B cell (primary cell): ENCODE measurements around the gene NUDT16L1. TPM values are rescaled to one million over a fixed set of nuclear protein-coding genes. Genes with fewer than 3 reads are reported as not detected.

ENCODE experiments used
- ATAC-seq: fragments of 200-7000 bp; cut with Tn5 transposase; one replicate; pipeline ENCODE4 v1.10.0; 2021; ENCODE audit warnings: low read depth, mild to moderate bottlenecking, moderate number of reproducible peaks, moderate library complexity
- CTCF ChIA-PET: fragments of 350-600 bp; sonication (Branson Sonifier 250); formaldehyde crosslinking; loops from one replicate; lab custom pipeline; 2021; ENCODE audit warnings: antibody characterized with exemption, inconsistent platforms; lab: Charles Lee
- POLR2A ChIA-PET: fragments of 350-600 bp; sonication (Branson Sonifier 250); formaldehyde crosslinking; loops from one replicate; lab custom pipeline; 2021; ENCODE audit warnings: antibody characterized with exemption; lab: Charles Lee
- DNase-seq: peaks from one replicate; pipeline ENCODE4 v3.0.0; 2013
- H2AFZ ChIP-seq: 2 replicates; pipeline ENCODE4 v1.6.1; 2012; ENCODE audit warnings: mild to moderate bottlenecking, low read depth, low read length; ENCODE audit not compliant: insufficient read depth, poor library complexity, severe bottlenecking
- H3K27ac ChIP-seq, 2 donors: 1 replicate in 1 of 2; 2 replicates in 1 of 2; pipeline ENCODE4 v1.5.1; 2012 to 2013; ENCODE audit warnings: low read length in 2 of 2, mild to moderate bottlenecking in 2 of 2, moderate library complexity in 1 of 2
- H3K27me3 ChIP-seq, 4 experiments: fragments of 200-600 bp in 1 of 4; sonication (generic) in 1 of 4; replicated peaks in 1 of 4; 1 replicate in 2 of 4; 2 replicates in 2 of 4; pipeline versions ENCODE4 v1.6.1 to v1.7.0; 2013 to 2016; ENCODE audit warnings: low read length in 3 of 4, mild to moderate bottlenecking in 2 of 4, mixed read lengths in 1 of 4, moderate library complexity in 1 of 4; ENCODE audit not compliant: insufficient read depth in 4 of 4, control insufficient read depth in 3 of 4; ENCODE audit errors: control extremely low read depth in 1 of 4
- H3K36me3 ChIP-seq, 2 experiments: replicated peaks in 1 of 2; 1 replicate in 1 of 2; 2 replicates in 1 of 2; pipeline versions ENCODE4 v1.6.1 to v1.7.1; 2013; ENCODE audit warnings: low read length in 1 of 2; ENCODE audit not compliant: insufficient read depth in 2 of 2, control insufficient read depth in 1 of 2; ENCODE audit errors: control extremely low read depth in 1 of 2, extremely low read depth in 1 of 2
- H3K4me1 ChIP-seq, 2 donors: fragments of 200-600 bp in 1 of 2; sonication (generic) in 1 of 2; 1 replicate in 1 of 2; 2 replicates in 1 of 2; pipeline versions ENCODE4 v1.5.1 to v1.6.1; 2013 to 2017; ENCODE audit warnings: low read length in 2 of 2; ENCODE audit not compliant: control insufficient read depth in 2 of 2, insufficient read depth in 2 of 2
- H3K4me2 ChIP-seq: replicated peaks from 2 replicates; pipeline ENCODE3; 2012; ENCODE audit warnings: mild to moderate bottlenecking, low read depth, low read length; ENCODE audit not compliant: poor library complexity, severe bottlenecking
- H3K4me3 ChIP-seq, 5 experiments: fragments of 200-600 bp in 1 of 5; sonication (generic) in 1 of 5; 1 replicate in 3 of 5; 2 replicates in 2 of 5; pipeline versions ENCODE4 v1.5.1 to v1.7.0; 2011 to 2016; ENCODE audit warnings: low read length in 4 of 5, mild to moderate bottlenecking in 4 of 5, low read depth in 2 of 5, control low read depth in 1 of 5, moderate library complexity in 1 of 5; ENCODE audit not compliant: insufficient read depth in 1 of 5; ENCODE audit errors: control extremely low read depth in 1 of 5, extremely low read depth in 1 of 5
- H3K79me2 ChIP-seq: fragments of 200-600 bp; sonication (generic); one replicate; pipeline ENCODE4 v1.6.0; 2016; ENCODE audit warnings: low read length; ENCODE audit not compliant: control insufficient read depth, insufficient read depth
- H3K9ac ChIP-seq: fragments of 200-600 bp; sonication (generic); 2 replicates; pipeline ENCODE4 v1.6.1; 2017; ENCODE audit warnings: mild to moderate bottlenecking, low read length, moderate library complexity
- H3K9me3 ChIP-seq, 3 donors: one replicate each; pipeline versions ENCODE4 v1.6.1 to v1.7.1; 2013; ENCODE audit warnings: low read length in 2 of 3; ENCODE audit not compliant: control insufficient read depth in 2 of 3, insufficient read depth in 1 of 3; ENCODE audit errors: control extremely low read depth in 1 of 3
- H4K20me1 ChIP-seq: 2 replicates; pipeline ENCODE4 v1.6.0; 2012; ENCODE audit warnings: mild to moderate bottlenecking, low read length; ENCODE audit not compliant: insufficient read depth, control insufficient read depth, poor library complexity, severe bottlenecking
- H3K27ac Mint-ChIP-seq: one replicate; pipeline ENCODE4 v1.8.0; 2021; ENCODE audit warnings: mixed read lengths
- H3K27me3 Mint-ChIP-seq: one replicate; pipeline ENCODE4 v1.8.0; 2021; ENCODE audit warnings: mixed read lengths
- H3K4me1 Mint-ChIP-seq: one replicate; pipeline ENCODE4 v1.8.0; 2021; ENCODE audit warnings: mixed read lengths
- H3K4me3 Mint-ChIP-seq: one replicate; pipeline ENCODE4 v1.8.0; 2021; ENCODE audit warnings: mixed read lengths
- H3K9me3 Mint-ChIP-seq: one replicate; pipeline ENCODE4 v1.8.0; 2022; ENCODE audit warnings: mixed read lengths; ENCODE audit not compliant: insufficient read depth
- EZH2 ChIP-seq: IDR thresholded peaks from 2 replicates; pipeline ENCODE4 v1.6.1; 2012; ENCODE audit warnings: borderline replicate concordance, low read depth, mild to moderate bottlenecking, moderate library complexity, low read length; ENCODE audit not compliant: insufficient read depth, poor library complexity, severe bottlenecking
- WGBS: methylation state at CpG from one replicate; pipeline ENCODE4 v1.1.5; 2013; ENCODE audit warnings: missing lambda C conversion rate; ENCODE audit not compliant: insufficient coverage; 5-methylcytosine and 5-hydroxymethylcytosine counted together
- intact Hi-C: fragments of 100-400 bp; cut with micrococcal nuclease; formaldehyde crosslinking; loops from one replicate; pipeline ENCODE4 v1.10.0; 2022
- polyA plus RNA-seq: library from polyadenylated mRNA; depleted of rRNA; stranded (reverse); fragments of >200 nt; gene quantifications from 2 replicates; pipeline ENCODE4 v1.2.3, GENCODE V29; 2012
- total RNA-seq, 2 donors: library from RNA; stranded (reverse); fragments of 120-200 nt in 1 of 2; gene quantifications; 1 replicate in 1 of 2; 2 replicates in 1 of 2; pipeline versions ENCODE4 v1.2.3 to v1.2.4, GENCODE V29; 2013 to 2022
- TF ChIP-seq, protein P1 (sequence below): fragments of 200-600 bp; IDR thresholded peaks from one replicate; pipeline ENCODE4 v1.8.0; 2022; ENCODE audit warnings: antibody characterized with exemption, mild to moderate bottlenecking

Gene NUDT16L1
- total and polyA plus RNA-seq, 2 donors (not counting 1 experiment from before 2014, with no cell fraction given), result 38.5 to 59.2 TPM

DNA sequence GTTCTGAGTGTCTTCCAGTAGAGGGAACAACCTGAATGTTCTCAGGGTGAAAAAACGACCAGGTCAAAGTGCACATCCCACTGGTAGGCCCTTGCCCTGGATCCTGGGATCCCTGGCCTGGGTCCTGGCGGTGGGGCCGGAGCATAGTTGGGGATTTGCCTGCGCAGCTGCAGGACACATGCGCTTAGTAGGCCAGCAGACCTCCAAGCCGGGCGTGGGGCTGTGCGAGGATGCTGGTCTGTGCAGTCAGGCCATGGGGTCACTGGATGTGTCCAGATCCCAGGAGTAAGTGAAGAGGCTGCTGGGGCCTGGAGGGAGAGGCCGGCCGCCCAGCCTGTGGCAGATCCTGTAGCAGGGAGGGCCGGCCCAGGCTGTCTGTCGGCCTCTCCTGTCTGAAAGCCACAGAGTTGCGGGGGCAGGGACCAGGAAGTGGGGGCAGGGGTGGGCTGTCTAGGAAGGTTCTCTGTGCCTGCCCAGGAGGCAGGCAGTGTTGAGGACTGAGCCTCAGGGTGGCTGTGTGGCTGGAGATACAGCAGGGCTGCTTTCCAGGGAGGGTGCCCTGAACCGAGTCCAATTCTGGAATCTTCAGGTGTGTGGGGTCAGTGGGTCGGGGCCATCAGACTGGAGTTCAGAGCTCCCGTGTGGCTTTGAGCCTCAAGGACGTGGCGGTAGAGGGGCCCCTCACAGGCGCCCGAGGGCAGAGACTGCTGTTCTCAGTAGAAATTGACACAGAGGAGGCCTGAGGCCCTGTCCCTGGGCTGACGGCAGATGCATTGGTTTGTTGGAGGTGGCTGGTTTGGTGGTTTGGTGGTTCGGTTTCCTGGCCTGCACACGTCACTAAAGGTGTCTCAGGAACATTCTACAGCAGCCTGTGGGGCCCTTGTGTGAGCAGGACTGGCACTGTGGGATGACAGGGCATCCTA is 17.2 kb upstream of the NUDT16L1 start:
- H4K20me1 ChIP-seq, result peaks cover 25% of the 10 kb centered on the region
- POLR2A ChIA-PET, result no interaction called here
- H2AFZ ChIP-seq, result no peak overlapping the region
- no peak overlapping the region for H3K9ac ChIP-seq
- peaks cover 0 to 35% of the 10 kb centered on the region in 2 experiments for H3K36me3 ChIP-seq
- Mint-ChIP-seq H3K9me3 (no peaks in the 10 kb centered on the region), H3K4me1 (no peaks in the 10 kb centered on the region), H3K4me3 (no peak overlapping the region), H3K27ac (no peak overlapping the region), H3K27me3 (no peaks in the 10 kb centered on the region)
- H3K27me3 ChIP-seq, result no peaks in the 10 kb centered on the region
- intact Hi-C loops, result no loop called here
- no peak overlapping the region for H3K27ac ChIP-seq
- WGBS, result 70% methylated on average over 21 of the region's 23 CpGs
- CTCF ChIA-PET, result no interaction called here
- no peaks in the 10 kb centered on the region for H3K9me3 ChIP-seq
- no peak overlapping the region for H3K4me3 ChIP-seq
- DNase-seq (no peak), ATAC-seq (no peak)
- TF ChIP-seq, protein P1, sequence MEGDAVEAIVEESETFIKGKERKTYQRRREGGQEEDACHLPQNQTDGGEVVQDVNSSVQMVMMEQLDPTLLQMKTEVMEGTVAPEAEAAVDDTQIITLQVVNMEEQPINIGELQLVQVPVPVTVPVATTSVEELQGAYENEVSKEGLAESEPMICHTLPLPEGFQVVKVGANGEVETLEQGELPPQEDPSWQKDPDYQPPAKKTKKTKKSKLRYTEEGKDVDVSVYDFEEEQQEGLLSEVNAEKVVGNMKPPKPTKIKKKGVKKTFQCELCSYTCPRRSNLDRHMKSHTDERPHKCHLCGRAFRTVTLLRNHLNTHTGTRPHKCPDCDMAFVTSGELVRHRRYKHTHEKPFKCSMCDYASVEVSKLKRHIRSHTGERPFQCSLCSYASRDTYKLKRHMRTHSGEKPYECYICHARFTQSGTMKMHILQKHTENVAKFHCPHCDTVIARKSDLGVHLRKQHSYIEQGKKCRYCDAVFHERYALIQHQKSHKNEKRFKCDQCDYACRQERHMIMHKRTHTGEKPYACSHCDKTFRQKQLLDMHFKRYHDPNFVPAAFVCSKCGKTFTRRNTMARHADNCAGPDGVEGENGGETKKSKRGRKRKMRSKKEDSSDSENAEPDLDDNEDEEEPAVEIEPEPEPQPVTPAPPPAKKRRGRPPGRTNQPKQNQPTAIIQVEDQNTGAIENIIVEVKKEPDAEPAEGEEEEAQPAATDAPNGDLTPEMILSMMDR, result no peak
- TF ChIP-seq EZH2, result no peak
- no peaks in the 10 kb centered on the region for H3K4me1 ChIP-seq
- H3K4me2 ChIP-seq, result no peak overlapping the region
- peaks cover 10% of the 10 kb centered on the region for H3K79me2 ChIP-seq

DNA sequence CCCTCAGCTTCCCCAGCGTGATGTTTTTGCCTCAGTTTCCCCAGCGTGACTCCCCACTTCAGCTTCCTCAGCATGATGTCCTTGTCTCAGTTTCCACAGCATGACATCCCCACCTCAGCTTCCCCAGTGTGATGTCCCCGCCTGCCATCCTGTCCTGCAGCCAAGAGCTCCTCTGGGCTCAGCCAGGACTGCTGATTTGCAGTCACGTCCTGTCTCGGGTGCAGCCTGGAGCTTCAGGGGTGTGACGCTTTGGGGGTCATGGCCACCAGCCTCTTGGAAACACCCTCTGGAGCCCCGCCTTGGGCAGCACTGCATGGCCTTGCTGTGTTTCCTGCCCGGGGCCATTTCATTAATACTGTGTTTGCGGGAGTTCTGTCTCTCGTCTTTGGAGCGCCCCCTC is 16.5 kb upstream of the NUDT16L1 start:
- no peaks in the 10 kb centered on the region for H3K4me1 Mint-ChIP-seq
- DNase-seq (no peak), ATAC-seq (no peak)
- no peaks in the 10 kb centered on the region for H3K9me3 ChIP-seq
- no peak overlapping the region for H3K9ac ChIP-seq
- no peak overlapping the region for H3K4me3 Mint-ChIP-seq
- H3K36me3 ChIP-seq, result peaks cover 0 to 31% of the 10 kb centered on the region in 2 experiments
- H3K27ac Mint-ChIP-seq, result no peak overlapping the region
- no peak overlapping the region for H2AFZ ChIP-seq
- POLR2A ChIA-PET, result no interaction called here
- no peaks in the 10 kb centered on the region for H3K4me1 ChIP-seq
- no peak for TF ChIP-seq EZH2
- TF ChIP-seq, protein P1, result no peak
- H4K20me1 ChIP-seq, result peaks cover 25% of the 10 kb centered on the region
- peaks cover 10% of the 10 kb centered on the region for H3K79me2 ChIP-seq
- H3K4me2 ChIP-seq, result no peak overlapping the region
- intact Hi-C loops, result no loop called here
- no peaks in the 10 kb centered on the region for H3K27me3 Mint-ChIP-seq
- CTCF ChIA-PET, result no interaction called here
- WGBS, result 92% methylated on average over 9 of the region's 11 CpGs
- H3K9me3 Mint-ChIP-seq, result no peaks in the 10 kb centered on the region
- H3K4me3 ChIP-seq, result no peak overlapping the region
- H3K27ac ChIP-seq, result no peak overlapping the region
- no peaks in the 10 kb centered on the region for H3K27me3 ChIP-seq
